GM12878 (cell line): ENCODE results near the gene MRM3. TPM values are rescaled to one million over a fixed set of nuclear protein-coding genes. Genes with fewer than 3 reads are reported as not detected.

Source experiments
- CUX1 ChIP-seq: IDR thresholded peaks from 2 replicates; pipeline ENCODE4 v1.6.1; 2012; ENCODE audit warnings: improper control_type of control experiment, low read depth, low read length; ENCODE audit not compliant: insufficient replicate concordance
- IKZF2 ChIP-seq, 2 experiments: fragments of 450-650 bp; IDR thresholded peaks; 2 replicates each; pipeline ENCODE4 v1.6.1; 2017; ENCODE audit warnings: mild to moderate bottlenecking in 2 of 2, moderate library complexity in 2 of 2
- polyA plus RNA-seq, 11 experiments: library from polyadenylated mRNA; depleted of rRNA in 4 of 11; unstranded in 6 of 11; stranded (reverse) in 5 of 11; fragments of >200 nt; fragmentation: Nextera tagmentation in 4 of 11; fragmentation: Illumina TruSeq in 1 of 11; extraction: Ambion mirVana in 4 of 11; extraction: Trizol in 1 of 11; gene quantifications; 1 replicate in 1 of 11; 2 replicates in 10 of 11; pipeline versions ENCODE4 v1.2.1 to v1.2.3, GENCODE V29; 2011 to 2016; ENCODE audit warnings: inconsistent platforms in 2 of 11, missing spikeins in 2 of 11, low read depth in 1 of 11
- total RNA-seq, 4 experiments: library from RNA; depleted of rRNA in 3 of 4; stranded (reverse); fragments of >200 nt in 3 of 4; fragmentation: Illumina TruSeq in 1 of 4; extraction: Trizol in 1 of 4; gene quantifications; 2 replicates each; pipeline versions ENCODE4 v1.2.1 to v1.2.3, GENCODE V29; 2013 to 2021
- TF ChIP-seq, protein P1 (sequence below): fragments of 450-650 bp; IDR thresholded peaks from 2 replicates; pipeline ENCODE4 v1.6.1; 2016; ENCODE audit warnings: mild to moderate bottlenecking, moderate library complexity, borderline replicate concordance

MRM3 gene
- total and polyA plus RNA-seq, 10 of the 15 experiments (the other 5 are each of a cell fraction or from before 2014, with no cell fraction given) = 2.3 to 48.9 (median 26.6) TPM

GRCh38 chr17:773467-774312 lies 8.5 kb upstream of the MRM3 start (continued):
- no peak for TF ChIP-seq CUX1
- TF ChIP-seq, protein P1, sequence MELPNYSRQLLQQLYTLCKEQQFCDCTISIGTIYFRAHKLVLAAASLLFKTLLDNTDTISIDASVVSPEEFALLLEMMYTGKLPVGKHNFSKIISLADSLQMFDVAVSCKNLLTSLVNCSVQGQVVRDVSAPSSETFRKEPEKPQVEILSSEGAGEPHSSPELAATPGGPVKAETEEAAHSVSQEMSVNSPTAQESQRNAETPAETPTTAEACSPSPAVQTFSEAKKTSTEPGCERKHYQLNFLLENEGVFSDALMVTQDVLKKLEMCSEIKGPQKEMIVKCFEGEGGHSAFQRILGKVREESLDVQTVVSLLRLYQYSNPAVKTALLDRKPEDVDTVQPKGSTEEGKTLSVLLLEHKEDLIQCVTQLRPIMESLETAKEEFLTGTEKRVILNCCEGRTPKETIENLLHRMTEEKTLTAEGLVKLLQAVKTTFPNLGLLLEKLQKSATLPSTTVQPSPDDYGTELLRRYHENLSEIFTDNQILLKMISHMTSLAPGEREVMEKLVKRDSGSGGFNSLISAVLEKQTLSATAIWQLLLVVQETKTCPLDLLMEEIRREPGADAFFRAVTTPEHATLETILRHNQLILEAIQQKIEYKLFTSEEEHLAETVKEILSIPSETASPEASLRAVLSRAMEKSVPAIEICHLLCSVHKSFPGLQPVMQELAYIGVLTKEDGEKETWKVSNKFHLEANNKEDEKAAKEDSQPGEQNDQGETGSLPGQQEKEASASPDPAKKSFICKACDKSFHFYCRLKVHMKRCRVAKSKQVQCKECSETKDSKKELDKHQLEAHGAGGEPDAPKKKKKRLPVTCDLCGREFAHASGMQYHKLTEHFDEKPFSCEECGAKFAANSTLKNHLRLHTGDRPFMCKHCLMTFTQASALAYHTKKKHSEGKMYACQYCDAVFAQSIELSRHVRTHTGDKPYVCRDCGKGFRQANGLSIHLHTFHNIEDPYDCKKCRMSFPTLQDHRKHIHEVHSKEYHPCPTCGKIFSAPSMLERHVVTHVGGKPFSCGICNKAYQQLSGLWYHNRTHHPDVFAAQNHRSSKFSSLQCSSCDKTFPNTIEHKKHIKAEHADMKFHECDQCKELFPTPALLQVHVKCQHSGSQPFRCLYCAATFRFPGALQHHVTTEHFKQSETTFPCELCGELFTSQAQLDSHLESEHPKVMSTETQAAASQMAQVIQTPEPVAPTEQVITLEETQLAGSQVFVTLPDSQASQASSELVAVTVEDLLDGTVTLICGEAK = no peak
- TF ChIP-seq IKZF2 (IDR thresholded peaks at IDR 0.05) = peak in 1 of 2 experiments; percentile 40; a peak in 1 of 4 replicates
- TF ChIP-seq, all 136 proteins: peak for 11
